Dedifferentiated amniotic fluid mesenchymal stem cell (primary cell): ENCODE data around the gene PRKCE.
"Not testable (repeated sequence)": the region's sequence is repeated elsewhere in the genome, so short reads cannot be mapped to it uniquely, and the experiment has no call there.

Source experiments
- DNase-seq: peaks from one replicate; pipeline ENCODE4 v3.0.0-alpha.2; 2016; ENCODE audit errors: extremely low spot score

Gene PRKCE

GRCh38 chr2:46216213-46216612 lies 564.7 kb downstream of the PRKCE start:
- no peak for DNase-seq

GRCh38 chr2:46223514-46223913 lies 572.0 kb downstream of the PRKCE start:
- not testable (repeated sequence) for DNase-seq

- no peak for DNase-seq
Measured at GRCh38 chr2:46225150-46225625, 573.7 kb downstream of the PRKCE start.

- DNase-seq, result no peak
Measured at GRCh38 chr2:46225730-46226129, 574.3 kb downstream of the PRKCE start.

GRCh38 chr2:46226620-46227019 lies 575.1 kb downstream of the PRKCE start:
- DNase-seq, result no peak

- no peak for DNase-seq
Measured at GRCh38 chr2:46227022-46227421, 575.5 kb downstream of the PRKCE start.

GRCh38 chr2:46227674-46228289 lies 576.3 kb downstream of the PRKCE start:
- no peak for DNase-seq

GRCh38 chr2:46229134-46230063 lies 577.9 kb downstream of the PRKCE start:
- DNase-seq, result no peak

GRCh38 chr2:46230115-46230571 lies 578.7 kb downstream of the PRKCE start:
- DNase-seq, result no peak

- no peak for DNase-seq
Measured at GRCh38 chr2:46230677-46231425, 579.4 kb downstream of the PRKCE start.

- no peak for DNase-seq
Measured at GRCh38 chr2:46231721-46232120, 580.2 kb downstream of the PRKCE start.

GRCh38 chr2:46232860-46233259 lies 581.4 kb downstream of the PRKCE start:
- DNase-seq, result no peak

- DNase-seq, result no peak
Measured at GRCh38 chr2:46236006-46236875, 584.8 kb downstream of the PRKCE start.

GRCh38 chr2:46236876-46237859 lies 585.7 kb downstream of the PRKCE start:
- no peak for DNase-seq
